HL-60 (cell line): ENCODE results near the gene BHLHE40.

ENCODE experiments used
- POLR2AphosphoS5 ChIP-seq: IDR thresholded peaks from 2 replicates; pipeline ENCODE4 v1.6.1; 2012; ENCODE audit warnings: low read depth
- SPI1 ChIP-seq: IDR thresholded peaks from 2 replicates; pipeline ENCODE4 v1.6.1; 2012; ENCODE audit warnings: low read depth, mild to moderate bottlenecking, borderline replicate concordance
- TF ChIP-seq, protein P1 (sequence below): IDR thresholded peaks from one replicate; pipeline ENCODE4 v1.5.1; 2011; ENCODE audit warnings: low read length, control low read depth, inconsistent platforms; ENCODE audit not compliant: insufficient read depth
- TF ChIP-seq, protein P2 (sequence below): IDR thresholded peaks from 2 replicates; pipeline ENCODE4 v1.6.1; 2012; ENCODE audit warnings: low read depth; ENCODE audit not compliant: insufficient replicate concordance

DNA sequence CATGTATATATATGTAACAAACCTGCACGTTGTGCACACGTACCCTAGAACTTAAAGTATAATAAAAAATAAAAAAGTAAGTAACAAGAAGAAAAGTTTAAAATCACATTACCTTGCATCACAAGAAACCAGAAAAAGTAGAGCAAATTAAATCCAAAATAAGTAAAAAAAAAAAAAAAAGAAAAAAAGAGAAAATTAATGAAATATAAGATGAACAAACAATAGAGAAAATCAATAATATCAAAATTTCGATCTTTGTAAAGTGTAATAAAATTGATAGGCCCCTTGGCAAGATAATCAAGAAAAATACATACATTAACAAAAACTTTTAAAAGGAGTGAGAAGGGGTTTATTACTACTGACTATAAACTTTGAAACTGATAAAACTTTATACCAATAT is 7.4 kb upstream of the BHLHE40 start:
- TF ChIP-seq SPI1 (no peak), POLR2AphosphoS5 (no peak)
- TF ChIP-seq, protein P1, sequence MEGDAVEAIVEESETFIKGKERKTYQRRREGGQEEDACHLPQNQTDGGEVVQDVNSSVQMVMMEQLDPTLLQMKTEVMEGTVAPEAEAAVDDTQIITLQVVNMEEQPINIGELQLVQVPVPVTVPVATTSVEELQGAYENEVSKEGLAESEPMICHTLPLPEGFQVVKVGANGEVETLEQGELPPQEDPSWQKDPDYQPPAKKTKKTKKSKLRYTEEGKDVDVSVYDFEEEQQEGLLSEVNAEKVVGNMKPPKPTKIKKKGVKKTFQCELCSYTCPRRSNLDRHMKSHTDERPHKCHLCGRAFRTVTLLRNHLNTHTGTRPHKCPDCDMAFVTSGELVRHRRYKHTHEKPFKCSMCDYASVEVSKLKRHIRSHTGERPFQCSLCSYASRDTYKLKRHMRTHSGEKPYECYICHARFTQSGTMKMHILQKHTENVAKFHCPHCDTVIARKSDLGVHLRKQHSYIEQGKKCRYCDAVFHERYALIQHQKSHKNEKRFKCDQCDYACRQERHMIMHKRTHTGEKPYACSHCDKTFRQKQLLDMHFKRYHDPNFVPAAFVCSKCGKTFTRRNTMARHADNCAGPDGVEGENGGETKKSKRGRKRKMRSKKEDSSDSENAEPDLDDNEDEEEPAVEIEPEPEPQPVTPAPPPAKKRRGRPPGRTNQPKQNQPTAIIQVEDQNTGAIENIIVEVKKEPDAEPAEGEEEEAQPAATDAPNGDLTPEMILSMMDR: no peak
- TF ChIP-seq, protein P2, sequence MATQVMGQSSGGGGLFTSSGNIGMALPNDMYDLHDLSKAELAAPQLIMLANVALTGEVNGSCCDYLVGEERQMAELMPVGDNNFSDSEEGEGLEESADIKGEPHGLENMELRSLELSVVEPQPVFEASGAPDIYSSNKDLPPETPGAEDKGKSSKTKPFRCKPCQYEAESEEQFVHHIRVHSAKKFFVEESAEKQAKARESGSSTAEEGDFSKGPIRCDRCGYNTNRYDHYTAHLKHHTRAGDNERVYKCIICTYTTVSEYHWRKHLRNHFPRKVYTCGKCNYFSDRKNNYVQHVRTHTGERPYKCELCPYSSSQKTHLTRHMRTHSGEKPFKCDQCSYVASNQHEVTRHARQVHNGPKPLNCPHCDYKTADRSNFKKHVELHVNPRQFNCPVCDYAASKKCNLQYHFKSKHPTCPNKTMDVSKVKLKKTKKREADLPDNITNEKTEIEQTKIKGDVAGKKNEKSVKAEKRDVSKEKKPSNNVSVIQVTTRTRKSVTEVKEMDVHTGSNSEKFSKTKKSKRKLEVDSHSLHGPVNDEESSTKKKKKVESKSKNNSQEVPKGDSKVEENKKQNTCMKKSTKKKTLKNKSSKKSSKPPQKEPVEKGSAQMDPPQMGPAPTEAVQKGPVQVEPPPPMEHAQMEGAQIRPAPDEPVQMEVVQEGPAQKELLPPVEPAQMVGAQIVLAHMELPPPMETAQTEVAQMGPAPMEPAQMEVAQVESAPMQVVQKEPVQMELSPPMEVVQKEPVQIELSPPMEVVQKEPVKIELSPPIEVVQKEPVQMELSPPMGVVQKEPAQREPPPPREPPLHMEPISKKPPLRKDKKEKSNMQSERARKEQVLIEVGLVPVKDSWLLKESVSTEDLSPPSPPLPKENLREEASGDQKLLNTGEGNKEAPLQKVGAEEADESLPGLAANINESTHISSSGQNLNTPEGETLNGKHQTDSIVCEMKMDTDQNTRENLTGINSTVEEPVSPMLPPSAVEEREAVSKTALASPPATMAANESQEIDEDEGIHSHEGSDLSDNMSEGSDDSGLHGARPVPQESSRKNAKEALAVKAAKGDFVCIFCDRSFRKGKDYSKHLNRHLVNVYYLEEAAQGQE: no peak
